ENCODE data around the gene DNAJC12.

DNAJC12 gene

DNA sequence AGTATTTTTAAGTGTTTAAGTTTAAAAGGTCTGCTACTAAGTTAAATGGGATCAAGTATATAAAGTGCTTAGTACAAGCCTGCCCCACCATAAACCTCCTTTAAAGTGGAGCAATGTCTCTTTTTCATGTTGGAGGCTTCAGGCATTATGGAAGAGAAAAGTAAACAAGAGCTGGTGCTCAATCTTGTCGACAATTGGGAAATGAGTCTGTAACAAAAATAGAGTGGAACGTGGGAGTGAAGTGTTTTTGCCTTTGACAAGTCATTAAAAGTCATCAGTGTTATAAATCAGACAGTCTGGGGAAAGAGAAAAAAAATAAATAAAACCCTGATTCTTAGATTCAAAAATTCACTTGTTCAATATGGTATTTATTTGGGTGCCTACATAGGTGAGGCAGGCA is 44.7 kb downstream of the DNAJC12 start:
- Histone ChIP-seq H2AFZ (ENCODE audit: low read depth, low read length) (no peak overlapping the region), H3K79me2 (ENCODE audit: low read length) (no peaks in the 10 kb centered on the region), H3K27ac (ENCODE audit: low read length) (no peak overlapping the region), H3K9ac (ENCODE audit: low read length) (no peak overlapping the region), H3K4me3 (ENCODE audit: low read length) (no peak overlapping the region), H4K20me1 (ENCODE audit: insufficient read depth, low read length) (no peaks in the 10 kb centered on the region), H3K36me3 (replicated peaks; ENCODE audit: low read depth, low read length) (no peaks in the 10 kb centered on the region), H3K9me3 (ENCODE audit: insufficient read depth, low read length) (no peaks in the 10 kb centered on the region), H3K4me2 (ENCODE audit: low read length) (no peak overlapping the region), H3K27me3 (ENCODE audit: low read depth, low read length) (no peaks in the 10 kb centered on the region), H3K4me1 (ENCODE audit: low read length) (peaks cover 15% of the 10 kb centered on the region)
- TF ChIP-seq EZH2phosphoT487 (IDR thresholded peaks at IDR 0.05; ENCODE audit: low read depth), result no peak
- no peak for TF ChIP-seq CTCF (IDR thresholded peaks at IDR 0.05; ENCODE audit: low read depth, low read length)

DNA sequence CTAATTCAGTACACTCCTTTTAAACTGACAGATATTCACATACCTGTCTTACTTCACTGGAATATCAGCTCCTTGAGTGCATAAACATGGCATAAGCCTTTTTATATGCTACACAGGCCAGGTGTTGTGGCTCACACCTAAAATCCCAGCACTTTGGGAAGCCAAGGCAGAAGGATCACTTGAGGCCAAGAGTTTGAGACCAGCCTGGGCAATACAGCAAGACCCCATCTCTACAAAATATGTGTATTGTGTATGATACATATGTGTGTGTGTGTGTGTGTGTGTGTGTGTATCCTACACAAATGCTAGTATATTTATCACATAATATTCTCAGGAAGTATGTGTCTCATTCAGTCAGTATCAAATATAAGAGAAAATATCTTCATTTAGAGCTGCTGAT is 45.3 kb downstream of the DNAJC12 start:
- Histone ChIP-seq H3K36me3 (replicated peaks; ENCODE audit: low read depth, low read length) (no peaks in the 10 kb centered on the region), H4K20me1 (ENCODE audit: insufficient read depth, low read length) (no peaks in the 10 kb centered on the region), H3K4me1 (ENCODE audit: low read length) (peaks cover 18% of the 10 kb centered on the region), H3K79me2 (ENCODE audit: low read length) (no peaks in the 10 kb centered on the region), H2AFZ (ENCODE audit: low read depth, low read length) (no peak overlapping the region), H3K9ac (ENCODE audit: low read length) (no peak overlapping the region), H3K4me2 (ENCODE audit: low read length) (no peak overlapping the region), H3K27ac (ENCODE audit: low read length) (no peak overlapping the region), H3K27me3 (ENCODE audit: low read depth, low read length) (no peaks in the 10 kb centered on the region), H3K4me3 (ENCODE audit: low read length) (no peak overlapping the region), H3K9me3 (ENCODE audit: insufficient read depth, low read length) (no peaks in the 10 kb centered on the region)
- TF ChIP-seq CTCF (IDR thresholded peaks at IDR 0.05; ENCODE audit: low read depth, low read length) (no peak), EZH2phosphoT487 (IDR thresholded peaks at IDR 0.05; ENCODE audit: low read depth) (no peak)

GRCh38 chr10:67790534-67791408 is 47.2 kb downstream of the DNAJC12 start:
- Histone ChIP-seq H2AFZ (ENCODE audit: low read depth, low read length) (no peak overlapping the region; the same call in 1 of the 2 replicates), H3K36me3 (replicated peaks; ENCODE audit: low read depth, low read length) (no peaks in the 10 kb centered on the region), H3K79me2 (ENCODE audit: low read length) (no peaks in the 10 kb centered on the region), H3K9me3 (ENCODE audit: insufficient read depth, low read length) (no peaks in the 10 kb centered on the region), H3K27me3 (ENCODE audit: low read depth, low read length) (no peaks in the 10 kb centered on the region), H3K4me3 (ENCODE audit: low read length) (no peak overlapping the region), H3K4me2 (ENCODE audit: low read length) (peak overlapping the region; percentile 44), H3K27ac (ENCODE audit: low read length) (no peak overlapping the region), H4K20me1 (ENCODE audit: insufficient read depth, low read length) (no peaks in the 10 kb centered on the region), H3K9ac (ENCODE audit: low read length) (no peak overlapping the region), H3K4me1 (ENCODE audit: low read length) (peaks cover 18% of the 10 kb centered on the region)
- TF ChIP-seq CTCF (IDR thresholded peaks at IDR 0.05; ENCODE audit: low read depth, low read length), result no peak
- no peak for TF ChIP-seq EZH2phosphoT487 (IDR thresholded peaks at IDR 0.05; ENCODE audit: low read depth)

DNA sequence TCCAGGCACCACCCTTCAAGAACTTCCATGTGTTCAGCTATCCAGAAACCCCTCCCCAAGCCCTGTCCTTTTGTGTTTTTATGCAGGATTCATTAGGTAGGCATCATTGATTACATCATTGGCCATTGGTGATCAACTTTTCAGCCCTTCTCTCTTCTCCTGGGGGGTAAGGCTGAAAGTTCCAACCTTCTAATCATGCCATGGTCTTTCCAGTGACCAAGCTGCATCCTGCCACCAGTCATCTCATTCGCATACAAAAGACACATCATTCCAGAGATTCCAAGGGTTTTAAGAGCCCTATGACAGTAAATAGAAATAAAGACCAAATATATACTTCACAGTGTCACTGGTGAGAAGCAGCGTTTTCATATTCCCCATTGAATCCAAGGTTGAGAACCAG is 48.2 kb downstream of the DNAJC12 start:
- H4K20me1 ChIP-seq (ENCODE audit: insufficient read depth, low read length), result no peaks in the 10 kb centered on the region
- no peak overlapping the region for H3K27ac ChIP-seq (ENCODE audit: low read length)
- H3K4me2 ChIP-seq (ENCODE audit: low read length), result no peak overlapping the region
- no peaks in the 10 kb centered on the region for H3K9me3 ChIP-seq (ENCODE audit: insufficient read depth, low read length)
- H3K36me3 ChIP-seq (replicated peaks; ENCODE audit: low read depth, low read length), result no peaks in the 10 kb centered on the region
- no peak for TF ChIP-seq EZH2phosphoT487 (IDR thresholded peaks at IDR 0.05; ENCODE audit: low read depth)
- no peaks in the 10 kb centered on the region for H3K79me2 ChIP-seq (ENCODE audit: low read length)
- H2AFZ ChIP-seq (ENCODE audit: low read depth, low read length), result no peak overlapping the region
- H3K4me1 ChIP-seq (ENCODE audit: low read length), result peaks cover 18% of the 10 kb centered on the region
- H3K9ac ChIP-seq (ENCODE audit: low read length), result no peak overlapping the region
- H3K27me3 ChIP-seq (ENCODE audit: low read depth, low read length), result no peaks in the 10 kb centered on the region
- no peak overlapping the region for H3K4me3 ChIP-seq (ENCODE audit: low read length)
